OCI-LY7 (cell line): ENCODE data around the gene NBPF14.
"Not testable (repeated sequence)": the region's sequence is repeated elsewhere in the genome, so short reads cannot be mapped to it uniquely, and the experiment has no call there.

Source experiments
- EZH2phosphoT487 ChIP-seq: fragments of 200-600 bp; sonication (generic); IDR thresholded peaks from 2 replicates; pipeline ENCODE4 v1.6.1; 2018; ENCODE audit warnings: low read depth, borderline replicate concordance, mild to moderate bottlenecking, mixed run types, antibody characterized with exemption, low read length, moderate library complexity, mixed read lengths
- TF ChIP-seq, protein P1 (sequence below): fragments of 200-600 bp; sonication (generic); conservative IDR thresholded peaks from 2 replicates; pipeline ENCODE4 v1.5.1; 2014; ENCODE audit warnings: mild to moderate bottlenecking, antibody characterized with exemption, low read length, moderate library complexity, mixed read lengths

GRCh38 chr1:148529101-148529567, 66.7 kb downstream of the NBPF14 start:
- TF ChIP-seq, protein P1, sequence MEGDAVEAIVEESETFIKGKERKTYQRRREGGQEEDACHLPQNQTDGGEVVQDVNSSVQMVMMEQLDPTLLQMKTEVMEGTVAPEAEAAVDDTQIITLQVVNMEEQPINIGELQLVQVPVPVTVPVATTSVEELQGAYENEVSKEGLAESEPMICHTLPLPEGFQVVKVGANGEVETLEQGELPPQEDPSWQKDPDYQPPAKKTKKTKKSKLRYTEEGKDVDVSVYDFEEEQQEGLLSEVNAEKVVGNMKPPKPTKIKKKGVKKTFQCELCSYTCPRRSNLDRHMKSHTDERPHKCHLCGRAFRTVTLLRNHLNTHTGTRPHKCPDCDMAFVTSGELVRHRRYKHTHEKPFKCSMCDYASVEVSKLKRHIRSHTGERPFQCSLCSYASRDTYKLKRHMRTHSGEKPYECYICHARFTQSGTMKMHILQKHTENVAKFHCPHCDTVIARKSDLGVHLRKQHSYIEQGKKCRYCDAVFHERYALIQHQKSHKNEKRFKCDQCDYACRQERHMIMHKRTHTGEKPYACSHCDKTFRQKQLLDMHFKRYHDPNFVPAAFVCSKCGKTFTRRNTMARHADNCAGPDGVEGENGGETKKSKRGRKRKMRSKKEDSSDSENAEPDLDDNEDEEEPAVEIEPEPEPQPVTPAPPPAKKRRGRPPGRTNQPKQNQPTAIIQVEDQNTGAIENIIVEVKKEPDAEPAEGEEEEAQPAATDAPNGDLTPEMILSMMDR, result not testable (repeated sequence)
- not testable (repeated sequence) for TF ChIP-seq EZH2phosphoT487
